GM19372 (cell line): ENCODE measurements around the gene LRP3.
"Not testable (repeated sequence)": the region's sequence is repeated elsewhere in the genome, so short reads cannot be mapped to it uniquely, and the experiment has no call there.

Source experiments
- ATAC-seq: cut with Tn5 transposase; IDR thresholded peaks from one replicate; pipeline ENCODE4 v1.9.1; 2021; ENCODE audit warnings: mild to moderate bottlenecking, low read depth, moderate library complexity; ENCODE audit not compliant: unreplicated experiment

The LRP3 gene

DNA sequence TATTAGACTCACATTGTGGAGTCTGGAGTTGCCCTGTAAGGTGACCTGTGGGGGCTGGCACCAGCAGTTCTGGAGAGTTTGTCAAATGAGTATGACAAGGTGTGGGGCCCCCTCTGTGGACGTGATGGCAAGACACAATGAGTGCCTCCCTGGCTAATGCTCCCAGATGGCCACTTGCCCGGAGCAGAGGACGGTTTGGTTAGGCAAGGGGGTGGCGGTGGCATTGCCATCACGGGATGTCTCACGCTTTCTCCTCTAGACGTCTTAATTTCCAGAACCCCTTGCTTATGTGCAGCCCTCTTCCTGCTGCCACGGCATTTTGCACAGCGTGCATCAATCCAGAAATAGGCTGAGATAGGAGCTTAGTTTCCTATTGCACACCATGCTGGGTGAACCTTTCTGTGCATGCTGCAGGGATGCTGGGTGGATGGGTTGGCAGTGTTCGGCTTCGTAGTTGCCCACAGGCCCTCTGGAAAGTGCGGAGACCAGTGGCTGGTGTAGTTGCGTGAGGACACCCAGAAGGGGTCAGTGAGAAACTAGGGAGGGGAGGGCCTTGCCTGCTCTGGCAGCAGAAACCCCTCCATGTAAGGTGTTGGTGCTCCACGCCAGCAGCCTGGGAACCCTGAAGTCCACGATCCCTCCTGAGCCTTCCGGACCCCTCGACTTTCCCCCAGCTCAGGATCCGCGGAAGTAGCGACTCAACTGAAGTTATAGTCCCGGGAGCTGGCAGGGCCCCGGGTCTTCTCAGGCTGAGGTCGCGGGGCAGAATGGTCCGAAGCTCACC is 18.1 kb upstream of the LRP3 start:
- ATAC-seq, result no peak

DNA sequence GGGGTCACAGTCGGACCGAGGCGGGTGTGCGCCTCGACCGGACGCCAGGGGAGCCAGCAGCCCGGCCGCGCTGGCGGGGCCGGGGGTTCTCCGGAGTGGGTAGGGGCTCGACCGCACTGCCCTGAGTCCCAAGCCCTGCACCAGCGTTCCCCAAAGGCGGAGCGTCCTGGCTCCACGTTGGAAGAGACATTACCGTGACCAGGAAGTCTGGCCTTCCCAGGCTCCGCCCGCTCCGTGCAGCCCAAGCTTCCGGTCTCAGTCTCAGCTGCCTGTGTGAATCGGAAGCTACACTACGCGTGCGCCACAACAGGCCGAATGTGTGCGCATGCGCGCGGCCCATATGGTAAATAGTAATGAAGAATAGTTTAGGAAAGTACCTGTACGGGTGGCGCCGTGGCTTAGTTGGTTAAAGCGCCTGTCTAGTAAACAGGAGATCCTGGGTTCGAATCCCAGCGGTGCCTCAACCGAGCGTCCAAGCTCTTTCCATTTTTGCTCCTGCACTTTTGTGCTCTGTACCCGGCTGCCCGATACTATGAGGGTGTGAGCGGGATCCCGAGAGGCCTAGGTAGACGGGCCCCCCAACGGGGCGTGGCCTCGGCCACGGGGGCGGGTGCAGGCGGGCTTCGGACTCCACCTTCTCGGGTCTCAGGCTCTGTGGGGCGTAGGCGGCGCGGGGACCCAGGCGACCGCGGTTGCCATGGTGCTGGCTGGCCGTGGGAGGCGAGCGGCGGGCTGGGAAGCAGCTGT is 17.3 kb upstream of the LRP3 start:
- ATAC-seq, result peak; percentile 78

DNA sequence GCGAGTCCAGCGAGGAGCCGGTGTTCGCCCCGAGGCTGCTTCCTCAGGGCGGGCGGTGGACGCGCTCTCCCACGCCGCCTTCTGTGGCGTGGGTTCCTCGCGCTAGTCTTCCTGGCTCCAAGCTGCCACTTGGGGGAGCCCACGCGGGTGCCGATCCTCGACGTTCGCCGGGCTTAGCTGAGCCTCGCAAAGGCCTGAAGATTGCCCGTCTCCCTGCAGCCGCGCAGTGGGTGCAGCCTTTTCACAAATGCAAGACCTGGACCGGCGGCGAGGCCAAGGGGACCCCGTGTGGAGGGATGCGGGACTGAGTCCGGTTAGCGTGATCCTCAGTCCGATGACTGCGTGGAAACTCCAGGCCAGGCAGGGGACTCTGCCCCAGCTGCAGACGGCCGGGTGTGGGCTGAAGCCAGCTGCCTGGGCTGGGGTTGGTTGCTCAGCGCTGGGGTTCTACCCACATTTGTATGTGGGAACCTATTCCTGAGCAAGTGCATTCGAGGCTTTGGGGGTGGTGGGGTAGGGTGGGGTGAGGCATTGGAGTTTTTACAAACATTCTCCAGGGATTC is 16.6 kb upstream of the LRP3 start:
- no peak for ATAC-seq

DNA sequence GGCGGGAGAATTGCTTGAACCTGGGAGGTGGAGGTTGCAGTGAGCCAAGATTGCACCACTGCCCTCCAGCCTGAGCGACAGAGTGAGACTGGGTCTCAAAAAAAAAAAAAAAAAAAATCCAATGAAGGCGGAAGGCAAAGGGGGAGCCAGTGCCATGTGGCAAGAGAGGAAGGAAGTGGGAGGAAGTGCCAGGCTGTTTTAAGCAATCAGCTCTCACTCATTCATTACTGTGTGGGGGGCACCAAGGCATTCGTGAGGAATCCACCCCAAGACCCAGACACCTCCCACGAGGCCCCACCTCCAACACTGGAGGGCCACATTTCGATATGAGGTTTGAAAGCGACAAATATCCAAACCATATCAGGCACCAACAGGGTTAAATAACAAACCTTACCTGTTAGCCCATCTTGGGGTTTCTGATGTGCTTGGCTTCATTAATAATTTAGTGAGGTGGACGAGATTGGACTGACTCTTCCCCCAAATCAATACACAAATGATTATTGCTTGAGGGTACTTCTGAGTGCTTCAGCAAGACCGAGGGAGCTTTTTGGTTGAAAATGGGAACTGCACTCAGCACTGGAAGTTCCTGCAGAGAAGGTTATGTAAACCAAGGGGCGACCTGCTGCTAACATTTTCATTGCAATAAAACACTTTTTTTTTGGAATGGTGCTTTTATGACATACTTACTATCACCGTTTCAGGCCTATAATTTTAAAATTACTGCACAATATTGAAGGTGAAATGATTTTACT is 7.5 kb upstream of the LRP3 start:
- no peak for ATAC-seq

DNA sequence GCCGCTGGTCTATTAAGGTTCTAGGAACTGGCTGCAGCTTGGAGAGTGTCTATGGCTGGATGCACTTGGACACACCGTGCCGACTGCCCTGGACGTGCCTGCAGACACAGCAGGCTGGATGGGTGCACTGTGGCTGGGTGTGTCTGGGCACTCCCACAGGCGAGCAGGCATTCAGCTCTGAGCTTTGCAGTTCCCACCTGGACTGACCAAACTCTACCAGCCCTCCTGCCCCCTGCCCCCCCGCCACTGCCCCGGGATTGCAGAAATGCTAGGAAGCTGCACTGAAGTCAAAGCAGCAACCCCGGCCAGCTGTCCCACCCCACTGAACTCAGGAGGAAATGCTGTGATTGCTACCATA is 7.0 kb upstream of the LRP3 start:
- ATAC-seq, result no peak

DNA sequence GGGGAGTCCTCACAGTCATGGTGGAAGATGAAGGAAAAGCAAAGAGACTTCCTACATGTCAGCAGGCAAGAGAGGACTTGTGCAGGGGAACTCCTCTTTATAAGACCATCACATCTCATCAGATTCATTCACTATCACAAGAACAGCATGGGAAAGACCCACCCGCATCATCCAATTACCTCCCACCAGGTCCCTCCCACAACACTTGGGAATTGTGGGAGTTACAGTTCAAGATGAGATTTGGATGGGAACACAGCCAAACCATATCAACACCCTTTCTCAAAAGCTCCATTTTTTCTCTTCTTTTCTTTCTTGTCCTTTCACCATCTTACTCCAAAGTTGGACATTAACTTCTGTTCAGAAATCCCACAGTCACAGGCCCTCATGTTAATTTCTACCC is 4.7 kb upstream of the LRP3 start:
- ATAC-seq, result no peak

DNA sequence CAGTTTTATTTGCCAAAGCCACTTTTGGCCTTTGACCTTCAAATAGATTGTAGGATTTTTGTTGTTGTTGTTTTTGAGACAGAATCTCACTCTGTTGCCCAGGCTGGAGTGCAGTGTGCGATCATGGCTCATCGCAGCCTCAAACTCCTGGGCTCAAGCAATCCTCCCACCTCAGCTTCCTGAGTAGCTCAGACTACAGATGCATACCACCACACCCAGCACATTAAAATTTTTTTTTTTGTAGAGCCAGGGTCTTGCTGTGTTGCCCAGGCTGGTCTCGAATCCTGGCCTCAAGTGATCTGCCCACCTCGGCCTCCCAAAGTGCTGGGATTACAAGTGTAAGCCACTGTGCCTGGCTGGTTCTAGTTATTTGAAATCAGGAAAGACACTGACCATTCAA is 3.0 kb upstream of the LRP3 start:
- not testable (repeated sequence) for ATAC-seq

DNA sequence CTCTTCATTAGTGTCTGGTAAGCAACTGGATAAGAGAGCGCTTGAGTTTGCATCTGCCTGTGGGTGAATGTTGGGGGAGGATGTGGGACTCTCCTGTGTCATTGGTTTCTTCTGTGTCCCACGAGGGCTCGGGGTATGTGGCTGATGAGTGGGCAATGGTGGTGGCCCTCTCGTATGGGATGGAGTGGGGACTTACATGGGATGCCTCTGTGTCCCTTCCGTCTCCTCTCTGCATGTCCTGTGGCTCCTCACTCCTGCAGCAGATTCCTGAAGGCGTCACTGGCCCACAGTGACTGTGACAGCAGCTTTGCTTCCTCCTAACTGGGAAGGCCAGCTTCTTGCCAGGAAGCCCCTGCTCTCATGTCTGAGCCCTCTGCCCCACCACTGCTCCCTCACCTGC is 2.6 kb upstream of the LRP3 start:
- ATAC-seq, result no peak

DNA sequence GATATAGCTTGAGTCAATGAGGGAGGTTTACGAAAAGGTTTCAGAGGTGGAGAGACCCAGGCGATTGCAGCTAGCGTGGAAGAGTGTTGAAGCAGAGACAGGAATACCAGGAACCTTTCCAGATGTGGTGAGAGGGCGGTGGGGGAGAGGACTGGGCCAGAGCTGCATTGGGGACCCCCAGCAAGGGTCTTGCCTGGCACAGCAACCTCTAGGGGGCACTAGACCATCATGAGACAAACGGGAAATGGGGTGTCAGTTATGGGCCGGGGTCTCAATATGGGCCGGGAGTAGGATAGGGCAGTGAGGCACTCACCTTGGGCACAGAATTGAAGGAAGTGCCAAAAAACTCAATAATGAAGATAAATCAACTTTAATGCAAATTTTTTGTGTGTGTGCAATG is 2.1 kb upstream of the LRP3 start:
- no peak for ATAC-seq

DNA sequence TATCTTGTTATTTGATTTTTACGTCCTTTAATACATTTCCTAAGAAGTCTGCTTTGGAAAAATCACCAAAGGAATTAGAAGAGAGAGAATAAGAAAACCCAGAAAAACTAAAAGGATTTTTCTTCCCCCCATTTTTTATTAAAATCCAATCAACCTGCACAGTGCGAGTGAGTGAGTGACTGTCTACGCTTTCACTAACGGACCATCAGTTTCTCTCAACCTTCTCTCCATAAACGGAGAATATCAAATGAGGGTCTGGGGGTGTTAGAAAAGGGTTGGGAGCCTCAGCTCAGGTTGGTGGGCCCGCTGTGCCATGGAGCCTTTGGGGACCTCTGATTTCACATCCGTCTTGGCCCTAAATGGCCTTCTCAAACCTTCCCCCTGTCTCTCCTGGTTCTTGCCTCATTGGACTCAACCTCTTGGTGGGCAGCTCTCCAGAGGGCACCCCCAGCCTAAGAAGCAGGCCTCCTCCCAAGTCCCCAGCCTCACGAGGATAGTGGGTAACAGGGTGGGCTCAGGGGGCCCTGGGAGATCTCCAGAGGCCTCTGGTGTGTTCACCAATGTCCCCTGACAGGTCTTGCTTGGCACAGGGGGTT is 763 bp upstream of the LRP3 start:
- ATAC-seq, result no peak

DNA sequence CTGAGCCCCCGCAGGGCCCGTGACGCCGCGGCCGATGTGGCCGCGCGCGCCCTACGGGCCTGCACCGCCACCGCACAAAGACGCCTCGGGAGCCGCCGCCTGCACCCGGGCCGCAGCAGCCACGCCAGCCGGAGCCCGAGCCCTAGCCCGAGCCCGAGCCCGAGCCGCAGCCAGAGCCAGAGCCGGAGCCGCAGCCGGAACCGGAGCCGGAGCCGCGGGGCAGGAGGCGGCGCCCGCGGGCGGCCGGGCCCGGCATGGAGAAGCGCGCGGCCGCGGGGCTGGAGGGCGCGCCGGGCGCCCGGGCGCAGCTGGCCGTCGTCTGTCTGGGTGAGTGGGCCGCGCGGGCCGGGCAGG is 379 bp downstream of the LRP3 start:
- ATAC-seq, result no peak

DNA sequence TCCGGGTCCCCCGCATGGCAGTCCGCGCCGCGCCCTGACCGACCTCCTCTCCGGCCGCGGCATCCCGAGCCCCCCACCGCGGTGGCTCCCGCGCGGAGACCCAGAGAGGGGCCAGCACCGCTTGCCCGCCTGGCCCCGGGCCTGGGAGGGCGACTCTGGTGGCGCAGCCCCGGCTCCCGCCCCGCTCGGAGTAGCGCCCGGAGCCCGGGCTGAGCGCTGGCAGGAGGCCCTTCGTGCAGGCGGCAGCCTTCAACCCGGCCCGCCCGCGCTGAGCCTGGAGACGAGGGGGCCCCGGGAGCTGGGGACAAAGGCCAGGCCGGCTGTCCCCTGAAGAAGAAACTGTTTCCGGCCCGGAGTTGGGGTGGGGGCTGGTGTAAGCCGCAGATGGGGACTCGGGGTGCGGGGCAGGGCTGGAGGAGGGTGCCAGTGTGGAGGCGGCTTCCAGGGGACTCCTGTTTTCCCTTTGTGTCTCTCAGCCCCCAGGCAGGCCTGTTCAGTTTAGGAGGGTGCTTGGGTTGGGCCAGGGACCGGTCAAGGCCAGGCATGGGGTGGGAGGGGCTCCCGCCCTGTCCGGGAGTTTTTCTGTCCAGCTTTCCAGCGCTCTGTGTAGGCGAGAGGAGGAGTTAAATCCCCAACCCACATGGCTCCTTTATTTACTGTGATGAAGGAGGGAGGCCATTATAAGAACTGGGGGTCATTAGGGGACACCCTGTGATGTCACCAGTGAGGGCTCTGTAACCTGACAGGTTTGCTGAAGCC is 935 bp downstream of the LRP3 start:
- no peak for ATAC-seq

DNA sequence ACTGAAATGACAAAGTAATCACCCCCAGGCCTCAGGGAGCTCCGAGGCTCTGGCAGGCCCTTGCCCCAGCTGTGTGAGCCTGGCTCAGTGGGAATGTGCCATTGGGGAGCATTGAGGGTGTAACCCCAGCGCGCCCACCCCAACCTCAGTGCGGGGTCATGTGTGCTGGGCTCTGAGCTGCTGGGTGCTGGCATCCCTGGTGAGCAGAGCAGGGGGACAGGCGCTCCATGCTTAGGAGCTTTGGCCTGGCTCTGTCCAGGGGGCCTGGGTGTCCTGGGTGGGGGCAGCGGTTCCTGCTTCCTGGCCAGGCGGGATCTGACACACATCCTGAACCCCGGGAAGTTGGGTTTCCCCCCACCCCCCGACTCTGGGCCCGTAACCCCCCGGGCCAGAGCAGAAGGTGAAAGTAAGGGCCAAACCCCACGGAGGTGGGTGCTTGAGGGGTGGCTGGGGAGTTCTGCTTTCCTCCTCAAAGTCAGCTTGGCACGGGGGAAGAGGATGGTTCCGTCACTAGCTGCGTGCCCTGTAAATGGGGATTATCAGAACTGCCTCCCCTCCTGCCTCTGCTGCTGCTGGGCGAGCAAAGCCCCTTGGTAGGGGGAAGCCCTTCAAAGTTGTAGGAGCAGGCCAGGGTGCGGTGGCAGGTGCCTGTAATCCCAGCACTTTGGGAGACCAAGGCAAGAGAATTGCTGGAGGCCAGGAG is 1.7 kb downstream of the LRP3 start:
- no peak for ATAC-seq

DNA sequence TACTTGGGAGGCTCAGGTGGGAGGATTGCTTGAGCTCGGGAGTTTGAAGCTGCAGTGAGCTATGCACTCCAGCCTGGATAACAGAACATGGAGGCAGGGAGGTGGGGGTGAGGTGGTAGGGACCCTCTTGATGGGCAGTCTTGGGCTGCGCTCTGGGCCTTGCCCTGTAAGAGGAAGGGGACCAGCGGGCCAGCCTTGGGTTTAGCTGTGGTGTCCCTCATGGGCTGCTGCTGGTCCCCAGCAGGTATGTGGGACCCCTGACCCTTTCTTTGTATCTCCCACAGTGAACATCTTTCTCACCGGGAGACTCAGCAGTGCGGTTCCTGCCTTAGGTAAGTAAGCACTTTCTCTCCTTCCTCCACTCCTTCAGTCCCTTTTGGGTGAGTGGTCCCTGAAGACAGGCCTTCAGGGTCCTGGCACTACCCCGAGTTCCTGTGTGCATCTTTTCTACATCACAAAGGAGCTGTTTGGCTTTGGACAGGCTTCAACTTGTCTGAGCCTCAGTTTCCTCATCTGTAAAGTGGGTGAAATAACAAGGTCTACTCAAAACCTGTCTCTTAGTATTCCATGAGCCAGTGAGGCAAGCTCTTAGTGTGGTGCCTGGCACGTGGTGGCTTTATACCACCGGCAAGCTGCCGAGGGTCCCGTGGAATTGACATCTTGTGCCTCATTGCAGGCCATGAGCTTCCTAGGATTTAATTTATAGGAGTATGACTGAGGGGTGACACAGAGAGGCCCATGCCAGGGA is 2.5 kb downstream of the LRP3 start:
- no peak for ATAC-seq

DNA sequence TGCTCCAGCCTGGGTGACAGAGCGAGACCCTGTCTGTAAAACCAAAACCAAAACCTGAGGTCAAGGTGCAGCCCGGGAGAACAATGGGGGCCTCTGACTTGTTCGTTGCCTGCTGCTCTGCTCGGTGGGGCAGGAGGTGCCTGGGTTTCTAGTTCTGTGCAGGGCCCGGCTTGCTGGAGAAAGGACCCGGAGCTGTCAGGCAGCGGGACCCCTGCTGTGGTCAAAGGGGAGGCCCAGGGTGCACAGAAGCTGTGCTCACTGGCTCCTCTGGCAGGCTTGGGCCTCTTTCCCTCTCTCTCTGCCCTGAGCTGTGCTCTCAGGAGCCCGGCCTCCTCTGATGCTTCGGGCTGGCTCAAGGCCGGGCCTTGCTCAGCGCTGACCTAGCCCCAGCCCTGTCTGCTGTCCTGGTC is 3.5 kb downstream of the LRP3 start:
- no peak for ATAC-seq

DNA sequence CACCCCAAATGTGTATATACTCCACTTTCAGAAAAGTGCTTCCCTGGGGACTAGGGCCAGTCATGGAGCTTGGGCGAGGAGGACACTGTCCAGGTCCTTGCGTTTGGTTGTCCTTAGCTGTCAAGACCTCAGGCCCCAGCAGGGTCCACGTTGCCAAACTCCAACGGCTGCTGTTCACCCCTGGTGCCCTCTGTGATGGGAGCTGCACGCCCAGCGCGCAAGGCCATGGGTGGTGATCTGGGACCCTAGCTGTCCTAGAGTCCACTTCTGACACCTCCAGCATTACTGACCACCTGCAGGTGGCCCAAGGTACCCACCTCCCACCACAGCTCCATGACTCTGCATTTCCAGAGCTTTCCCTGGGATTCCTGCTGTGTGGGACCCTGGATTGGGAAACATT is 4.0 kb downstream of the LRP3 start:
- no peak for ATAC-seq

DNA sequence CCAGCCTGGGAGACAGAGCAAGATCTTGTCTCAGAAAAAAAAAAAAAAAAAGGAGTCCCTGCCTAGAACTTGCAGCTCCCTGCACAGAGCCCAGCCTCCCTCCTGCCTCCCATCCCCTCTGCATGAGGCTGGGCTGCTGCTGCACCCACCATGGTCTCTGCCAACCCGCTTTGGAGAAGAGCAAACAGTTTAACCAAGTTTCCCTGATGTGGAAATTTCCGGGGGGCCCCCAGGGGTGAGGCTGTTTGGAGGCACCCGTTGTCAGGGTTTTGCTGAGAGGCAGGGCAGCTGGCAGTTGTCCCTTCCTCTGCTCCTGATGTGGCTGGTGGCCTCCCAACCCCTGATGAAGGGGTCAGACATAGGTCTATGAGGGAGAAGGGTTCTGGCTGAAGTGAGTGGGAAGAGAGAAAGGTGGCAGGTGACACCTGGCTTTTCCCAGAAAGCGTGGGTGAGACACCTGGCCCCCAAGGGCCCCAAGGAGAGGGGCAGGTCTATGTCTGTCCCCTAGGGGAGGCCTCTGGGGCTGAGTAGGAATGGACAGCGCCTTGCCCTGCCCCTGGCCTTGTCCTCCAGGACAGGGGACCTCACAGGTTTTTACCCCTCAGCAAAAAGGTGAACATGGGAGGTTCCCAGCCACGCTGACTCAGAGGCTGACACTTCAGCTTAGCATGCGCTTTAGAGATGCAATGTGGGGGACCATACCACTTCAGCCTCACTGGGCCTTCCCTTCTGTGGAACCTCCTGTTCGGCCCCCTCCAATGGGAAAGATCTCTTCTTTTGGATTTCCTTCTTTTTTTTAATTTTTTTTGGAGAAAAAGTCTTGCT is 5.5 kb downstream of the LRP3 start:
- ATAC-seq, result no peak

DNA sequence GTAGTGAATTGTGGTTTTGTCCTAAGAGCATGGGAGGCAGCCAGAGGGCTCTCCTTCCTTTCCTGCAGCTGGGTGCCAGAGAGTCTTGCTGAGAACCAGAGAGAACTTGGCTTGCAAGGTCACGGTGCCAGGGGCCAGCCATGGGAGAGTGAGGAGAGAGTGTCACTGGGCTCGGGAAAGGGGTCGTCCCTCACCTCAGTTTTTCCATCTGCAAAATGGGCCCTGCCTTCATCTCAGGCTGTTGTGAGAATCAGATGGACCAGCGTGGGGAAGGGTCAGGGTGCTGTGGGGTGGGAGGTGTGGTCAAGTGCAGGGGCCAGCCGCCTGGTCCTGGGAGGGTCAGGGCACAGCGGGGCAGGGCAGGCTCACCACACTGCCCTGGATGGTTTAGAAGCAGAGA is 7.3 kb downstream of the LRP3 start:
- ATAC-seq, result no peak
